ENCODE data around the gene PEX11A. TPM values are rescaled to one million over a fixed set of nuclear protein-coding genes. Genes with fewer than 3 reads are reported as not detected.

PEX11A gene
- total RNA-seq, 1 experiment from 2014 or later, result 3.0 TPM

DNA sequence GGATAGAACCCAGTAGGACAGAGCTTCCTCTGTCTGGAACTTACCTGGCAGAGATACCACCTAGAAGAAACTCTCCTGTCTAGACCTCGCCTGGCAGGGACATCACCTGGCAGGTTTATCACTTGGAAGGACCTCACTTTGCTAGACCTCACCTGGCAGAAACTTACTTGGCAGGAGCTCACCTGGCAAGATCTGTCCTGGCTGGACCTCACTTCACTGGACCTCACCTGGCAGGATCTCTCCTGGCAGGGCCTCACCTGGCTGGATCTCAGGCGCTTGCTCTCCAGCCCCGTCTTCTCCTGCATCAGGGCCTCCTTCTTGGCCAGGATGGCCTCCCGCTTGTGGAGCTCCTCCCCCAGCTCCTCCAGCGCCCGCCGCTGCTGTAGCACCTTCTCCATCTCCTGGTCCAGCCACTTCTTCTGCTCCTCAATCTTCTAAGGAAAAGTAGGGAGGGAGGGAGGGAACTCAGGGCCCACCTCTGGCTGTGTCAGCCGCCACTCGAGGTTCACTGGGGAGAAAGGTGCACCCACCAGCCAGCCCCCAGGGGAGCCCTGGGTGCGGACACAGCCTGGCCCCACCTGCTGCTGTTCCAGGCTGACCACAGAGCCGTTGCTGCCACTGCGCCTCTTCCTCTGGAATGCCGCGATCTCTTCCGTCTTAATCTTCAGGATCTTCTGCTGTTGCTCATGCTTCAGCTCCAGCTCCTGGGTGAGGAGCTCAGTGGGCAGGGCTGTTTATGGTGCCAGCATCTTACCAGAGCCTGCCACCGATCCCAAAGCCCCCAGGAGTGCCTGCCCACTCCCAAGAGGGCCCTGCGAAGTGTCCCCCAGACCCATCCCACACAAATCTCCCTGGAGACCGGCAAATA is 57.8 kb downstream of the PEX11A start:
- Mint-ChIP-seq H3K4me1 (no peaks in the 10 kb centered on the region), H3K9me3 (peaks cover 18% of the 10 kb centered on the region), H3K27ac (no peak overlapping the region), H3K36me3 (peaks cover 79% of the 10 kb centered on the region), H3K27me3 (ENCODE audit: low read depth) (peaks cover 8% of the 10 kb centered on the region), H3K4me3 (no peak overlapping the region)
- no peak for ATAC-seq
- POLR2A ChIA-PET, result no interaction called here
- CTCF ChIA-PET, result interaction anchor here (1.5 kb wide), 1 partner anchor 14 kb away, joined by 4 read pairs; no protein-coding TSS in a partner anchor
- no peak for TF ChIP-seq NFATC4 (CRISPR knock-in tag; IDR thresholded peaks at IDR 0.05)
- no peak for TF ChIP-seq KAT7 (CRISPR knock-in tag; IDR thresholded peaks at IDR 0.05; ENCODE audit: borderline replicate concordance)
- no peak for TF ChIP-seq SP1 (CRISPR knock-in tag; conservative IDR thresholded peaks at IDR 0.05)
- TF ChIP-seq USF1 (CRISPR knock-in tag; IDR thresholded peaks at IDR 0.05), result no peak
- TF ChIP-seq ZNF671 (CRISPR knock-in tag; IDR thresholded peaks at IDR 0.05), result no peak
- TF ChIP-seq GABPB1 (CRISPR knock-in tag; IDR thresholded peaks at IDR 0.05), result no peak
- TF ChIP-seq AR (CRISPR knock-in tag; IDR thresholded peaks at IDR 0.05), result no peak
- TF ChIP-seq, protein P1, sequence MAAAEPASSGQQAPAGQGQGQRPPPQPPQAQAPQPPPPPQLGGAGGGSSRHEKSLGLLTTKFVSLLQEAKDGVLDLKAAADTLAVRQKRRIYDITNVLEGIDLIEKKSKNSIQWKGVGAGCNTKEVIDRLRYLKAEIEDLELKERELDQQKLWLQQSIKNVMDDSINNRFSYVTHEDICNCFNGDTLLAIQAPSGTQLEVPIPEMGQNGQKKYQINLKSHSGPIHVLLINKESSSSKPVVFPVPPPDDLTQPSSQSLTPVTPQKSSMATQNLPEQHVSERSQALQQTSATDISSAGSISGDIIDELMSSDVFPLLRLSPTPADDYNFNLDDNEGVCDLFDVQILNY (CRISPR knock-in tag; IDR thresholded peaks at IDR 0.05), result no peak
- no peak for TF ChIP-seq ZNF416 (CRISPR knock-in tag; IDR thresholded peaks at IDR 0.05)
- TF ChIP-seq, protein P2, sequence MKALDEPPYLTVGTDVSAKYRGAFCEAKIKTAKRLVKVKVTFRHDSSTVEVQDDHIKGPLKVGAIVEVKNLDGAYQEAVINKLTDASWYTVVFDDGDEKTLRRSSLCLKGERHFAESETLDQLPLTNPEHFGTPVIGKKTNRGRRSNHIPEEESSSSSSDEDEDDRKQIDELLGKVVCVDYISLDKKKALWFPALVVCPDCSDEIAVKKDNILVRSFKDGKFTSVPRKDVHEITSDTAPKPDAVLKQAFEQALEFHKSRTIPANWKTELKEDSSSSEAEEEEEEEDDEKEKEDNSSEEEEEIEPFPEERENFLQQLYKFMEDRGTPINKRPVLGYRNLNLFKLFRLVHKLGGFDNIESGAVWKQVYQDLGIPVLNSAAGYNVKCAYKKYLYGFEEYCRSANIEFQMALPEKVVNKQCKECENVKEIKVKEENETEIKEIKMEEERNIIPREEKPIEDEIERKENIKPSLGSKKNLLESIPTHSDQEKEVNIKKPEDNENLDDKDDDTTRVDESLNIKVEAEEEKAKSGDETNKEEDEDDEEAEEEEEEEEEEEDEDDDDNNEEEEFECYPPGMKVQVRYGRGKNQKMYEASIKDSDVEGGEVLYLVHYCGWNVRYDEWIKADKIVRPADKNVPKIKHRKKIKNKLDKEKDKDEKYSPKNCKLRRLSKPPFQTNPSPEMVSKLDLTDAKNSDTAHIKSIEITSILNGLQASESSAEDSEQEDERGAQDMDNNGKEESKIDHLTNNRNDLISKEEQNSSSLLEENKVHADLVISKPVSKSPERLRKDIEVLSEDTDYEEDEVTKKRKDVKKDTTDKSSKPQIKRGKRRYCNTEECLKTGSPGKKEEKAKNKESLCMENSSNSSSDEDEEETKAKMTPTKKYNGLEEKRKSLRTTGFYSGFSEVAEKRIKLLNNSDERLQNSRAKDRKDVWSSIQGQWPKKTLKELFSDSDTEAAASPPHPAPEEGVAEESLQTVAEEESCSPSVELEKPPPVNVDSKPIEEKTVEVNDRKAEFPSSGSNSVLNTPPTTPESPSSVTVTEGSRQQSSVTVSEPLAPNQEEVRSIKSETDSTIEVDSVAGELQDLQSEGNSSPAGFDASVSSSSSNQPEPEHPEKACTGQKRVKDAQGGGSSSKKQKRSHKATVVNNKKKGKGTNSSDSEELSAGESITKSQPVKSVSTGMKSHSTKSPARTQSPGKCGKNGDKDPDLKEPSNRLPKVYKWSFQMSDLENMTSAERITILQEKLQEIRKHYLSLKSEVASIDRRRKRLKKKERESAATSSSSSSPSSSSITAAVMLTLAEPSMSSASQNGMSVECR (CRISPR knock-in tag; IDR thresholded peaks at IDR 0.05; ENCODE audit: borderline replicate concordance), result no peak
- TF ChIP-seq ZNF425 (CRISPR knock-in tag; conservative IDR thresholded peaks at IDR 0.05), result no peak
- DNase-seq (ENCODE audit: low spot score), result no peak

DNA sequence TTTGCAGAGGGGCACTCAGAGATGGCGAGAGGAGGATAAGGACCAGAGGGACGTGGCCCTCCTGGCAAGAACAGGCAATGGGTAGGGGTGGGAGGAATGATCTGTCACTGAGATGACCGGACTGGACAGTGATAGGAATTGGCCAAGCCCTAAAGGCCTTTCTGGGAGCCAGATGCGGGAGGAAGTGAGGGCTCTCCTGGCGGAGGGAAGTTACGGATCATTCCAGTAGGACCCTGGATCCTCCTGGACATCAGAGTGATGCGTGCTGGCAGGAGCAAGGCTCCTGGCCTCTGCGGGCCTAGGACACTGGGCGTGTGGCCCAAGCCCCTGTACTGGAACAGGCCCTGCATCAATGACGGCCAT is 58.7 kb downstream of the PEX11A start:
- Mint-ChIP-seq H3K36me3 (peaks cover 84% of the 10 kb centered on the region), H3K9me3 (peaks cover 18% of the 10 kb centered on the region), H3K4me1 (no peaks in the 10 kb centered on the region), H3K4me3 (no peak overlapping the region), H3K27me3 (ENCODE audit: low read depth) (peaks cover 8% of the 10 kb centered on the region), H3K27ac (no peak overlapping the region)
- TF ChIP-seq PREB (CRISPR knock-in tag; IDR thresholded peaks at IDR 0.05; ENCODE audit: borderline replicate concordance), result no peak
- TF ChIP-seq HMGA2 (CRISPR knock-in tag; IDR thresholded peaks at IDR 0.05), result no peak
- no peak for TF ChIP-seq FOXP1 (CRISPR knock-in tag; IDR thresholded peaks at IDR 0.05; ENCODE audit: borderline replicate concordance)
- CTCF ChIA-PET, result no interaction called here
- POLR2A ChIA-PET, result no interaction called here
- no peak; the same call in 1 of the 2 replicates for ATAC-seq
- DNase-seq (ENCODE audit: low spot score), result no peak
